HG02759 (cell line): ENCODE measurements around the gene CEP85.

Source experiments
- ATAC-seq: cut with Tn5 transposase; IDR thresholded peaks from one replicate; pipeline ENCODE4 v1.9.1; 2021; ENCODE audit warnings: mild to moderate bottlenecking, moderate library complexity; ENCODE audit not compliant: unreplicated experiment

The CEP85 gene

GRCh38 chr1:26233903-26234643 lies at the start of gene CEP85:
Gene CEP85 (plus strand): TSS chr1:26234200. CDS start chr1:26239784, 5,584 bp downstream.
- ATAC-seq, result peak; percentile 89

- no peak for ATAC-seq
Observed at GRCh38 chr1:26184883-26185282, 49.1 kb upstream of the CEP85 start.

- ATAC-seq, result no peak
Observed at GRCh38 chr1:26187882-26188281, 46.1 kb upstream of the CEP85 start.

- ATAC-seq, result no peak
Observed at GRCh38 chr1:26188477-26188876, 45.5 kb upstream of the CEP85 start.

- ATAC-seq, result no peak
Observed at GRCh38 chr1:26189331-26189730, 44.7 kb upstream of the CEP85 start.

- ATAC-seq, result no peak
Observed at GRCh38 chr1:26189751-26190275, 44.2 kb upstream of the CEP85 start.

GRCh38 chr1:26190373-26190987 lies 43.5 kb upstream of the CEP85 start, which contains the start of gene CATSPER4:
Gene CATSPER4 (plus strand): TSS chr1:26190602. CDS start chr1:26190628, 26 bp downstream.
- no peak for ATAC-seq

GRCh38 chr1:26191739-26192138 lies 42.3 kb upstream of the CEP85 start:
- no peak for ATAC-seq

GRCh38 chr1:26195805-26196204 lies 38.2 kb upstream of the CEP85 start:
- no peak for ATAC-seq

GRCh38 chr1:26197301-26197700 lies 36.7 kb upstream of the CEP85 start:
- ATAC-seq, result no peak

- no peak for ATAC-seq
Observed at GRCh38 chr1:26197813-26198212, 36.2 kb upstream of the CEP85 start.

GRCh38 chr1:26200413-26200812 lies 33.6 kb upstream of the CEP85 start:
- no peak for ATAC-seq

- ATAC-seq, result no peak
Observed at GRCh38 chr1:26203642-26204318, 30.2 kb upstream of the CEP85 start.

- ATAC-seq, result no peak
Observed at GRCh38 chr1:26210147-26210870, 23.7 kb upstream of the CEP85 start.

GRCh38 chr1:26212726-26213125 lies 21.3 kb upstream of the CEP85 start:
- ATAC-seq, result no peak

GRCh38 chr1:26213335-26213905 lies 20.6 kb upstream of the CEP85 start:
- ATAC-seq, result no peak

GRCh38 chr1:26215246-26215645 lies 18.8 kb upstream of the CEP85 start:
- no peak for ATAC-seq

- no peak for ATAC-seq
Observed at GRCh38 chr1:26218906-26219494, 15.0 kb upstream of the CEP85 start.

GRCh38 chr1:26220199-26220912 lies 13.6 kb upstream of the CEP85 start:
- no peak for ATAC-seq

GRCh38 chr1:26221094-26221493 lies 12.9 kb upstream of the CEP85 start:
- no peak for ATAC-seq
